K562 (cell line): ENCODE results near the gene GPR171. TPM values are rescaled to one million over a fixed set of nuclear protein-coding genes. Genes with fewer than 3 reads are reported as not detected.

Experiments
- ARID3A ChIP-seq: IDR thresholded peaks from 2 replicates; pipeline ENCODE4 v1.6.1; 2012; ENCODE audit warnings: low read depth, low read length, improper control_type of control experiment, borderline replicate concordance
- C11orf30 ChIP-seq: fragments of 450-650 bp; IDR thresholded peaks from 2 replicates; pipeline ENCODE4 v1.6.1; 2016; ENCODE audit warnings: low read depth, mild to moderate bottlenecking
- RAD21 ChIP-seq, 2 experiments: fragments of 250-450 bp in 1 of 2; fragments of 450-650 bp in 1 of 2; sonication (Bioruptor Pico) in 1 of 2; formaldehyde crosslinking in 1 of 2; IDR thresholded peaks in 1 of 2; conservative IDR thresholded peaks in 1 of 2; 2 replicates each; pipeline versions ENCODE4 v1.4.0 to v1.8.0; 2020 to 2022; ENCODE audit warnings: mild to moderate bottlenecking in 2 of 2, moderate library complexity in 1 of 2
- SMC3 ChIP-seq: conservative IDR thresholded peaks from 2 replicates; pipeline ENCODE4 v1.6.1; 2011; ENCODE audit warnings: low read depth, low read length, improper control_type of control experiment; ENCODE audit not compliant: insufficient read depth
- polyA plus RNA-seq, 8 experiments: library from polyadenylated mRNA; depleted of rRNA in 4 of 8; stranded (reverse) in 5 of 8; unstranded in 3 of 8; fragments of >200 nt; fragmentation: Nextera tagmentation in 2 of 8; fragmentation: Illumina TruSeq in 1 of 8; extraction: Ambion mirVana in 2 of 8; extraction: Trizol in 1 of 8; gene quantifications; 2 replicates each; pipeline versions ENCODE4 v1.2.1 to v1.2.3, GENCODE V29; 2011 to 2014; ENCODE audit warnings: inconsistent platforms in 1 of 8, missing spikeins in 1 of 8
- total RNA-seq, 7 experiments: library from RNA; depleted of rRNA in 6 of 7; stranded (reverse); fragments of >200 nt in 6 of 7; fragmentation: Illumina TruSeq in 2 of 7; extraction: Trizol in 2 of 7; gene quantifications; 2 replicates each; pipeline versions ENCODE4 v1.2.1 to v1.2.3, GENCODE V29; 2011 to 2021; ENCODE audit warnings: low replicate concordance in 1 of 7
- TF ChIP-seq, protein P1 (sequence below): fragments of 450-650 bp; formaldehyde crosslinking; IDR thresholded peaks from 2 replicates; pipeline ENCODE4 v1.4.0; 2020; ENCODE audit warnings: mild to moderate bottlenecking, moderate library complexity

GPR171 gene
- total and polyA plus RNA-seq, 9 of the 15 experiments (the other 6 are each of a cell fraction or from before 2014, with no cell fraction given), result not detected

- TF ChIP-seq, protein P1, sequence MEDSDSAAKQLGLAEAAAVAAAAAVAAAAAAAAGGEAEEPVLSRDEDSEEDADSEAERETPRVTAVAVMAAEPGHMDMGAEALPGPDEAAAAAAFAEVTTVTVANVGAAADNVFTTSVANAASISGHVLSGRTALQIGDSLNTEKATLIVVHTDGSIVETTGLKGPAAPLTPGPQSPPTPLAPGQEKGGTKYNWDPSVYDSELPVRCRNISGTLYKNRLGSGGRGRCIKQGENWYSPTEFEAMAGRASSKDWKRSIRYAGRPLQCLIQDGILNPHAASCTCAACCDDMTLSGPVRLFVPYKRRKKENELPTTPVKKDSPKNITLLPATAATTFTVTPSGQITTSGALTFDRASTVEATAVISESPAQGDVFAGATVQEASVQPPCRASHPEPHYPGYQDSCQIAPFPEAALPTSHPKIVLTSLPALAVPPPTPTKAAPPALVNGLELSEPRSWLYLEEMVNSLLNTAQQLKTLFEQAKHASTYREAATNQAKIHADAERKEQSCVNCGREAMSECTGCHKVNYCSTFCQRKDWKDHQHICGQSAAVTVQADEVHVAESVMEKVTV (CRISPR knock-in tag), result peak; percentile 70
- TF ChIP-seq ARID3A, result no peak
- TF ChIP-seq SMC3, result peak; percentile 78
- TF ChIP-seq C11orf30, result no peak
- TF ChIP-seq RAD21 (CRISPR knock-in tag; conservative IDR thresholded peaks at IDR 0.05 in 1 of 2, IDR thresholded peaks at IDR 0.05 in 1 of 2), result peak; percentile 69 to 80
These were observed 34.5 kb downstream of the GPR171 start (continued) for GRCh38 chr3:151168269-151169094.
